DND-41 (cell line): ENCODE measurements around the gene CACNA1H.
"Not testable (repeated sequence)": the region's sequence is repeated elsewhere in the genome, so short reads cannot be mapped to it uniquely, and the experiment has no call there.

Experiments used
- CTCF ChIP-seq: IDR thresholded peaks from 2 replicates; pipeline ENCODE4 v1.5.1; 2012; ENCODE audit warnings: borderline replicate concordance, low read length, moderate library complexity, mild to moderate bottlenecking; ENCODE audit not compliant: poor library complexity, severe bottlenecking; ENCODE audit errors: extremely low read depth
- EZH2 ChIP-seq: IDR thresholded peaks from 3 replicates; pipeline ENCODE4 v1.6.1; 2012; ENCODE audit warnings: borderline replicate concordance, low read depth, mild to moderate bottlenecking, moderate library complexity, low read length, inconsistent platforms; ENCODE audit not compliant: severe bottlenecking

GRCh38 chr16:1231301-1231700 is 78.4 kb downstream of the CACNA1H start:
- not testable (repeated sequence) for TF ChIP-seq CTCF, EZH2
